ENCODE results near the gene KCNQ1. TPM values are rescaled to one million over a fixed set of nuclear protein-coding genes. Genes with fewer than 3 reads are reported as not detected.
A peak's percentile ranks its signal among the peaks of the same experiment; 100 is the strongest.

The KCNQ1 gene
- total RNA-seq, 2 experiments from 2014 or later: 24.2 to 26.6 TPM

DNA sequence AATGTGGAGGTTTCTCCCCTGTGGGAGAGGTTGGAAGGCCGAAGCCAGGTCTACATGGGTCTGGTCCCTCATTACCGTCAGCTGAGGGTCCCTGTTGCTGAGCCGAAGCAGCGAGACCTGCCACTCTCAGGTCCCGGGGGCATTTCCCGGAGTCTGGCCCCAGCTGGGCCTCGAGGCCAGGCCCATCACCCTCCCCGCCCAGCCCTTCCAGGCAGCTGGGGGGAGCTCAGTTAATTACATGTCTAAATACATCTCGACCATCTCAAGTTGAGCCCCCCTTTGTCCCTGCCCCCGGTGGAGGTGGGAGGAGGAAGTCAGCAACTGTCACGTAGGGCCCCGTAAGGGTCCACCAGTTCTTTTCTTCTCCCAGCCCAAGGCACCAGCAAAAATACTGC is 437.2 kb downstream of the KCNQ1 start:
- DNase-seq (no peak), ATAC-seq (ENCODE audit: low read depth) (no peak)
- Mint-ChIP-seq H3K36me3 (no peaks in the 10 kb centered on the region), H3K27ac (no peak overlapping the region), H3K4me3 (no peak overlapping the region), H3K27me3 (peaks cover 23% of the 10 kb centered on the region), H3K4me1 (peaks cover 2% of the 10 kb centered on the region), H3K9me3 (no peaks in the 10 kb centered on the region)
- POLR2A ChIA-PET: no interaction called here

DNA sequence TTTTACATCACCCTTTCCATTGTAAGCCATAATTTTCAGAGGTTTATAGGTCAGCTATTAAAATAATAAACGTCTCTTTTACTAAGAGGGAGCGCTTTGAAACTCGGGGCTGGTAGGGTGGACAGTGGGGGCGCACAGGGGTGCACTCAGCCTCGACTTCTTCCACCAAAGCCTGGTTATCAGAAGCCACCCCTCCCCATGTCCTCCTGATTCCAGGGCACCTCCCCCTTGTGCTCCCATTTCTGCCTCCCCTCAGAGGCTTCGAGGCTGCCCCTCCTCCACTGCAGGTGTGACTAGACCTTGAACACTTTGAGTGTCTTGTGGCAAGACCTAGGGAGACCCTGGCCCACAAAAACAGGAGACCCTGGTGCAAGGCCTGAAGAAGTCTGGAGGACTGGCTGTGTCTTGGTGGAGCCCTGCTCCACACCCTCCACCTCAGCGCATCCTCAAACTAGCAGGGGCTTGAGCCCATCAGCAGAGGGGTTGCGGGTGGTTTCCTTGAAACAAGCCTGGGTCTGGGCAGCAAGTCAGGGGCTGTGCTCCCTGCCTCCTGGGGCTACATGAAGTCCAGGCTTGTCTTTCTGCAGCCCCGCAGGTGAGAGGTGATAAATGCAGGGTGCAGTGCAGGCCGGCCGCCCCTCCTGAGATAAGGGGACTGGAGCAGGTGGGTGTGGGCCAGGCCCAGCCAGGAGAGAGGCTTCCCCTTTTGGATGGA is 437.7 kb downstream of the KCNQ1 start:
- Mint-ChIP-seq H3K27ac (no peak overlapping the region), H3K4me3 (peak overlapping the region; percentile 12)
- POLR2A ChIA-PET: no interaction called here

DNA sequence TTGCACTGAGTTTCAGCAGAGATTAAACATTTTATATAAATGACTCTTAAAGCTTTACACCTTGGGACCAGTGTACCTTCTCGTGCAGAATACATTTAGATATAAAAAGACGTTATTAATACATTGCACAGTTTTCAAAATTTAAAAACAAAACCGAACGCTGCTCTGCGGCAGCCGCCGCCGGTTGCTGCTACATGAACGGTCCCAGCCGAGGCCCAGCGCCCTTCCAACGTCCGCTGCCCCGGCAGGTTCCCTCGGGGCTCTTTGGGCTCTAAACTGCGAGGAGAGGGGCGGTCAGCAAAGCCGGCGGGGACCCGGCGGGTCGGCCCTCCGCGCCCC is 438.8 kb downstream of the KCNQ1 start:
- H3K4me3 Mint-ChIP-seq: no peak overlapping the region
- H3K27me3 Mint-ChIP-seq: peaks cover 28% of the 10 kb centered on the region

More for the DNA sequence above, 437.7 kb downstream of the KCNQ1 start:
- Mint-ChIP-seq H3K4me1 (peaks cover 2% of the 10 kb centered on the region), H3K9me3 (no peaks in the 10 kb centered on the region), H3K36me3 (no peaks in the 10 kb centered on the region), H3K27me3 (peaks cover 28% of the 10 kb centered on the region)
- no peak for ATAC-seq (ENCODE audit: low read depth)
- no peak for DNase-seq

DNA sequence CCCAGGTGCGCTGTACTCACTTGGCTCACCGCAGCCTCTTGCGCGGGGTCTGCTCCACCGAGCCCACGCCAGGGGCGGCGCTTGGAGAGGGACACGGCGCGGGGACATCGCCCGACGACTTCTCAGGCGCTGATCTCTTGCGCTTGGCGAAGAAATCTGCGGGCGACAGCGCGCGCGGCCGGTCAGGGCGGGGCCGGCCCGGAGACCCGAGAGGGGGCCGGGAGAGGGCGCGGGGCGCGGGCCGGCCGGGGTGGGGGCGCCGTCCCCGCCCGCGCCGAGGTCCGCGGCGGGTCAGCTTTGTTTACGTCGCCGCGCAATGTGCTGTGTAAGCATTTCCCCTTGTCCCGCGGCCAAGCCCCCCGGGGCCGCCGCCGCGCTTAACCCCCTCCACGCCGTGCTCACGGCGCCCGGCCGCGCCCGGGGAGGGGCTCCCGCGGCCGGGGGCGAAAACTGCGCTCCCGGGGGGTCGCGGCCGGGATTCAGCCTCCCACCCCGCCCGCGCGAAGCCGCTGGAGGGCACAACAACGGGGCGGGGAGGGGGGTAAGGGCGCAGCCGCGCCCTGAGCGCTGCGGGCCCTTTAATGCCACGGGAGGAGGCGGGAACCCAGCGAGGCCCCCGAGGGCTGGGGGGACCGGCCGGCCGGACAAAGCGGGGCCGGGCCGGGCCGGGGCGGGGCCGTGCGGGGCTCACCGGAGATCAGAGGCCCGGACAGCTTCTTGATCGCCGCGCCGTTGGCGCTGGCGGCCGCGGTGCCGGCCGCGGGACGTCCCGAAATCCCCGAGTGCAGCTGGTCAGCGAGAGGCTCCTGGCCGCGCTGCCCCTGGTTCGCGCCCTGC is 439.4 kb downstream of the KCNQ1 start:
- DNase-seq (no peak), ATAC-seq (ENCODE audit: low read depth) (no peak)
- Mint-ChIP-seq H3K4me3 (no peak overlapping the region), H3K27ac (no peak overlapping the region), H3K27me3 (peaks cover 30% of the 10 kb centered on the region), H3K9me3 (no peaks in the 10 kb centered on the region), H3K36me3 (no peaks in the 10 kb centered on the region), H3K4me1 (peaks cover 2% of the 10 kb centered on the region)
- POLR2A ChIA-PET: interaction anchor here (3.0 kb wide), 1 partner anchor 351 kb away, joined by 13 read pairs; no protein-coding TSS in a partner anchor

More for the DNA sequence above, 438.8 kb downstream of the KCNQ1 start:
- Mint-ChIP-seq H3K27ac (no peak overlapping the region), H3K4me1 (peaks cover 2% of the 10 kb centered on the region), H3K36me3 (no peaks in the 10 kb centered on the region), H3K9me3 (no peaks in the 10 kb centered on the region)
- POLR2A ChIA-PET: no interaction called here
- ATAC-seq (ENCODE audit: low read depth) (no peak), DNase-seq (no peak)

DNA sequence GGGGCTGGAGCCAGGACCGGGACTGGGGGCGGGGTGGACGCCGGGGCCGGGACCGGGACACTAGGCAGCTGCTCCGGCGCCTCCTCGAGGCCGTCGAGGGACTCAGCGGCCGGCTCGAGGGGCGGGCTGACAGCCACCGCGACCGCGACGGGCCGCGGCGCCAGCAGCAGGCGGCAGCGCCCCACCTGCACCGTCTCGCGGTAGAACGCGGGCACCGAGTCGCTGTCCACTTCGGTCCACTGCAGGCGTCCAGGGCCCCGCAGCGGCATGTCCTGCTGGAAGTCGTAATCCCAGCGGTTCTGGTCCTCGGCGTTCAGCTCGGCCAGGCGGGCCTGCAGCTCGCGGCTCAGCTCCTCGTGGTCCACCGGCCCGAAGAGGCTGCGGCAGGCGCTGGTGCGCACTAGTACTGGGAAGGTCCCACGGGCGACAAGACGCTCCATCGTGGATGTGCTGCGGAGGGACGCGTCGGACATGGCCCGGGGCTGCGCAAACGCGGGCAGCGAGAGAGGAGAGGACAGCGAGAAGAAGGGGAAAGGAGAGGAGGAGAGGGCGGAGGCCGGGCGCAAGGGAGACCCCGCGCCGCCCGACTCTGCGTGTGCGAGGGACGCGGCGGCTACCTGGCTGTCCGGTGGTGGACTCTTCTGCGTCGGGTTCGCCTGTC is 440.3 kb downstream of the KCNQ1 start:
- Mint-ChIP-seq H3K4me3 (peak overlapping the region; percentile 94), H3K9me3 (no peaks in the 10 kb centered on the region), H3K27ac (peak overlapping the region; percentile 61), H3K36me3 (no peaks in the 10 kb centered on the region), H3K4me1 (peaks cover 2% of the 10 kb centered on the region), H3K27me3 (peaks cover 30% of the 10 kb centered on the region)
- POLR2A ChIA-PET: interaction anchor here (3.0 kb wide), 1 partner anchor 352 kb away, joined by 13 read pairs; no protein-coding TSS in a partner anchor
- ATAC-seq (ENCODE audit: low read depth) (no peak), DNase-seq (peak; percentile 66)

DNA sequence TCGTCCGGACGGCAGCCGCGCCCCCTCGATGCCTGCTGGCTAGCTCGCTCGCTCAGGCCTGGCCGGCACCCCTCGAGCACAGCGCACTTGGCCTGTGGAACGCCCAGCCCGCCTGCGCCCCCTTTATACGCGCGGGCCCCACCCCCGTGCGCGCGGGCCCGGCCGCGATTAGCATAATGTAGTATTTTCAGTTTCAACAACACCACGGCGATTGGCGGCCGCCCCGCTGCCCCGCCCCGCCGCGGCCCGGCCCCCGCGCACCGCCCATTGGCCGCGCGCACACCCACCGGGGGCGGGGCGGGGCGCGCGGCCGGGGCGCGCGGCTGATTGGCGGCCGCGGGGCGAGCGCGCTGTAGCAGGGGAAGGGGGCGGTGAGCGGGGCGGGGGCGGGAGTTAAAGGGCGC is 440.9 kb downstream of the KCNQ1 start, which contains the start of gene CDKN1C:
CDKN1C (minus strand) TSS at position 98 of the 404 bp plus-strand sequence. CDS start 319 bp downstream, outside the sequence.
- POLR2A ChIA-PET: interaction anchor here (3.0 kb wide), 1 partner anchor 352 kb away, joined by 13 read pairs; no protein-coding TSS in a partner anchor

DNA sequence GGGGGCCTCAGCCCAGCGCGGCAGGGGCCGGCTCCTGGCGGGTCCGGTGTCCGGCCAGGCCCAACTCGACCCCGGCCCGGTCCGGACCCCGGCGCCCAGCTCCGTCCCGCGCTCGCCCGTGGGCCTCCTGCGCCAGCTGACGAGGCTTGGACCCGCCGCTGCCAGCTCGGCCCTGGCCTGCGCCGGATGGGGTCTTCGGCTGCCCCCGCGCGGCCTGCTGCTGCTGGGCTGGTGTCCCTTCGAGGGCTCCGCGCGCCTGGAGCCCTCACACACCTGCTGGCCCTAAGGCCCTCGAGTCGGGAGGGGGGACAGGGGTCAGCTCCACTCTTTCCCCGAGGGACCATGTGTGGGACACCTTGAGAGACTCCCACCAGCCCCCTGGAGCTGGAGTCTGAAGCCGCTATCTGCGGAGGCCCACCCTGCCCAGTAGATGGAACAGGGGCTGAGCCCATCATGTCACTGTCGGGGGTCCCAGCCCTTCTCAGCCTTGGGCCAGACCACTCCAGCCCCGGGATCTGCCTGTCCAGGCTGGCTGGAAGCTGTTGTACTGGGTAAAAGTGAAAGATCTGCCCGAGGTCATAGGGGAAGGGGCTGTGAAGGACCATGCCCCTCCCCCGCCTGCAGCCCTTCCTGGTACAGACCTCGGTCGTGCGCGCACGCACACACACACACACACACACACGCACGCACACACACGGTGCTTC is 441.5 kb downstream of the KCNQ1 start:
- Mint-ChIP-seq H3K27ac (no peak overlapping the region), H3K4me1 (peaks cover 2% of the 10 kb centered on the region), H3K27me3 (peaks cover 30% of the 10 kb centered on the region), H3K36me3 (no peaks in the 10 kb centered on the region), H3K9me3 (no peaks in the 10 kb centered on the region), H3K4me3 (peak overlapping the region; percentile 37)
- POLR2A ChIA-PET: interaction anchor here (3.0 kb wide), 1 partner anchor 353 kb away, joined by 13 read pairs; no protein-coding TSS in a partner anchor
- DNase-seq: no peak
- ATAC-seq (ENCODE audit: low read depth): peak; percentile 5

More for the DNA sequence above, 440.9 kb downstream of the KCNQ1 start, which contains the start of gene CDKN1C:
- DNase-seq (peak; percentile 90), ATAC-seq (ENCODE audit: low read depth) (peak; percentile 85)
- peak within 1 kb of the TSS; percentile 61 for H3K27ac Mint-ChIP-seq
- peak within 1 kb of the TSS; percentile 94 for H3K4me3 Mint-ChIP-seq
- H3K36me3 Mint-ChIP-seq: no peaks in the 10 kb centered on the region
- H3K27me3 Mint-ChIP-seq: peaks cover 30% of the 10 kb centered on the region
- no peaks in the 10 kb centered on the region for H3K9me3 Mint-ChIP-seq
- peaks cover 2% of the 10 kb centered on the region for H3K4me1 Mint-ChIP-seq

DNA sequence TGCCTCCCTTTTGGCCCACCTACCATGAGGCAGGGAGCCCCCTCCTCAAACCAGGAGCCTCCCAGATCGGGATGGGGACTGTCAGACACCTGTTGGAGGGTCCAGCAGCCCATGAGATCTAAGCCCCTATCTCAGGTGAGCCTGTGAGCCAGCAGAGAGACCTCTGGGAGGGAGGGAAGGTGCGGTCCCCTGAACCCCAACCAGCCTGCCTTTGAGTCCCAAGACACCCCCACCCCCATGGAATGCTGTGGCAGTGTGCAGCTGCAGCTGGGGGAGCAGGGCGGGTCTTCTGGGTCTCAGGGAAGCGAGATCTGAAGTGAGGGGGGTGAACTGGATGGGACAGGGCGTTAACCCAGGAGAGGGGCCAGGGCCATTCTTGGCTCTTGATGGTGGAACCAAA is 442.1 kb downstream of the KCNQ1 start:
- no peak overlapping the region for H3K27ac Mint-ChIP-seq

DNA sequence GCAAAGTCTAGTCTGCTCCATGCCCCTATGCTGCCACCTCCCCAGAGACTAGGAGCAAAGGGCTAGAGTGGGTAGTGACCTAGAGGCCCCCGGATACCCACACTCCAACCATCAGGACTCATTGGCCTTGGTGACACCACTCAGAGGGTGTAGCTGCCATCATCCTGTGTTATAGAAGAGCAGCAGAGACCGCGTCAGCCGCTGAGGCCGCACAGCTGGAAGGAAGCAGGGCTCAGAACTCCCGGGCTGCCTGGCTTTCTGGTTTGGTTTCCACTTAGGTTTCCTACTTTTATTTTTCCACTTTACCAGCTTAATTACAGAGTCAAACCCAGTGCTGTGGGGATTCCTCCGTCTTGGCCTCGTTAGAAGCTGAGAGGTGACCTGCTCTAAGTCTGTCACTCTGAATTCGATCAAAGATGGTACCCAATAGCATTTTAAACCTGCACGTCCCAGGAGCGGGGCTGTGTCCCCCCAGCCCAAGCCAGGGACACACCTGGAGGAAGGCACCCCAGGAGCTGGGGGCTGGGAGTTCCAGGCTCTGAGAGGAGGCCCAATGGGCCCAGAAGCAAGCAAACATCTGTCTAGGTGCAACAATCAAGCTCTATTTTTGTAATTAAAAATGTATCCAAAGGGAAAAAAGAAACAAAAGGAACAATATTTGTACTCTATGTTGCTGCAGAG is 442.8 kb downstream of the KCNQ1 start:
- DNase-seq (no peak), ATAC-seq (ENCODE audit: low read depth) (no peak)
- H3K27me3 Mint-ChIP-seq: peaks cover 26% of the 10 kb centered on the region
- H3K4me1 Mint-ChIP-seq: peaks cover 9% of the 10 kb centered on the region
- H3K4me3 Mint-ChIP-seq: no peak overlapping the region
- no peak overlapping the region for H3K27ac Mint-ChIP-seq
- H3K36me3 Mint-ChIP-seq: no peaks in the 10 kb centered on the region
- POLR2A ChIA-PET: interaction anchor here (1.0 to 1.7 kb wide), 2 partner anchors 354 to 586 kb away, joined by 3 to 14 read pairs; partner anchors contain the start of genes C11orf21 and TSPAN32
- H3K9me3 Mint-ChIP-seq: no peaks in the 10 kb centered on the region

More for the DNA sequence above, 442.1 kb downstream of the KCNQ1 start:
- Mint-ChIP-seq H3K4me3 (peak overlapping the region; percentile 37), H3K4me1 (peaks cover 8% of the 10 kb centered on the region), H3K27me3 (peaks cover 30% of the 10 kb centered on the region), H3K9me3 (no peaks in the 10 kb centered on the region), H3K36me3 (no peaks in the 10 kb centered on the region)
- ATAC-seq (ENCODE audit: low read depth): no peak
- no peak for DNase-seq
- POLR2A ChIA-PET: interaction anchor here (1.7 to 3.0 kb wide), 2 partner anchors 354 kb away, joined by 13 to 14 read pairs; no protein-coding TSS in a partner anchor

DNA sequence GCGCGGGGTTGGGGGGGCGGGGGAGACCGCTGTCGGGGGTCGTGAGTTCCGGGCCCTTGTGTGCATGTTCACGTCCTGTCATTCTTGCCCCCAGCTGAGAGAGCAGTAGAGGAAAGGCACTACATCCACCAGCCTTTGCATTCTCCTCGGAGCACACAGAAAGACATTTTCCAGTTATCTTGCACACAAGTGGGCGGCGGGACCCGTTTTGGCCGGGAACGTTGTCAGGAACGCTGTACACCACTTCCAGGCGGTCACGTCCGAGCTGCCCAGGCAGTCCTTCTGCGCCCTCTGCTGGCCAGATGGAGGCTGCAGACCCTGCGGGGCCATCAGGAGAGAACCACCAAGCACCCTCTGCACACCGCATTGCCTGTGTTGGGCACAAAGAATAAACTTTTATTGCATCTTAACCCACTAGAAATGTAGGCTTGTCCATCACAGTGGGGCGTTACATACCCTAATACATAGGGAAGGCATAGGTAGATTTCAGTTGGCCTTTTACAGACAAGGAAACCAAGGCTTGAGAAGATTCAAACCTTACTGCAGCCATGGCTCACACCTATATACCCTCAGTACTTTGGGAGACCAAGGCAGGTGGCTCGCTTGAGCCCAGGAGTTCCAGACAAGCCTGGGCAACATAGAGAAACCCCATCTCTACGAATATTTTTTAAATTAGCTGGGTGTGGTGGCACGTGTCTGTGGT is 443.6 kb downstream of the KCNQ1 start:
- Mint-ChIP-seq H3K36me3 (no peaks in the 10 kb centered on the region), H3K4me3 (no peak overlapping the region), H3K4me1 (peaks cover 15% of the 10 kb centered on the region), H3K27me3 (peaks cover 18% of the 10 kb centered on the region), H3K27ac (no peak overlapping the region), H3K9me3 (no peaks in the 10 kb centered on the region)
- peak; percentile 90 for DNase-seq
- POLR2A ChIA-PET: interaction anchor here (0.7 to 1.7 kb wide), 4 partner anchors 355 to 587 kb away, joined by 3 to 14 read pairs (median 3); partner anchors contain the start of genes C11orf21 and TSPAN32
- ATAC-seq (ENCODE audit: low read depth): peak; percentile 16

DNA sequence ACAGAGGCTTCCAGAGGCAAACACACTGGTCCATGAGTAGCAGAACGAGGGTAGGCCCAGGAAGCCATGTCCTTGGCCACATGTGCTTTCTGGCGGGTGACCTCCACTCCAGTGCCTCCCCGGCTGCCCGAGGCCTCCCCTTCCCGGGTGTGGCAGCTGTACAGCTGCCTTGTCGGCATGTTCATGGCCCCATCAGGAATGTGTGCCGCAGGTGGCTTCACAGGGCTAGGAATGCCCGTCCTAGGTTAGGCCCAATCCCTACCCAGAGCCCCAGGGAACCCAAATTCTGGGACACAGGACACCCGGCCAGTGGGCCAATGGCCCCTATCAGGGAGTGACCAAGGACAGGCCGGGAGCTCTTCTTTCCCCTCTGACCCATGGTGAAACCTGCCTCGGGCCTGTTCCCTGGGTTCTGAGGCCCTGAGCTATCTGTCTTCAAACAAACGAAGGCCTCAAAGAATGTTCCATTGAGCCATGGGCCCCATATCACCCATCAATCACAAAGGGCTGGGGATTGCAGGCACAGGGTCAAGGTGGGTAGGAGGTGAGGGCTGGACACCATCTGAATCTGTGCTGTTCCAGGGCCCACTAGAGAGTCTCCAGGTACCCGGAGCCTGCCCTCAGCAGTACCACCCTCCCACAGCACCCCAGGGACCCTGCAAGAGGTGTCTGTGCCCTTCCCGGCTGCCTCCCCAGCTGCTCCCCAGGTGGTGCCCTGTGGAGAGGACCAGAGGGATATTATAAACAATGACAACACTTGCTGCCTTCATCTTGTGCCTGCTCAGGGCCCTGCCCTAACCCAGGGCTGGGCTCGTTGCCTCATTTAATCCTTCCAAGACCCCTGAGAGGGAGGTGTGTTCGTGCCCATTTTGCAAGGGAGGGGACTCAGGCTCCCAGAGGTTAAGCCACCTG is 444.8 kb downstream of the KCNQ1 start:
- Mint-ChIP-seq H3K36me3 (no peaks in the 10 kb centered on the region), H3K27ac (no peak overlapping the region), H3K4me3 (no peak overlapping the region), H3K9me3 (no peaks in the 10 kb centered on the region), H3K4me1 (peaks cover 17% of the 10 kb centered on the region), H3K27me3 (peaks cover 16% of the 10 kb centered on the region)
- POLR2A ChIA-PET: interaction anchor here (1.1 kb wide), 1 partner anchor 356 kb away, joined by 6 read pairs; no protein-coding TSS in a partner anchor
- peak; percentile 35 for DNase-seq
- ATAC-seq (ENCODE audit: low read depth): no peak
